ENCODE measurements around the gene TRIM9. TPM values are rescaled to one million over a fixed set of nuclear protein-coding genes. Genes with fewer than 3 reads are reported as not detected.

Gene TRIM9
- total and polyA plus RNA-seq, 9 of the 15 experiments (the other 6 are each of a cell fraction or from before 2014, with no cell fraction given), result 0.03 to 0.15 (median 0.04) TPM; not detected in 4

- no peak overlapping the region for H3K4me2 ChIP-seq (ENCODE audit: insufficient read depth, low read length)
- no peaks in the 10 kb centered on the region for H3K27me3 ChIP-seq (ENCODE audit: control insufficient read depth in 2 of 2, insufficient read depth in 2 of 2, low read length in 2 of 2)
- no peak overlapping the region for H3K4me3 ChIP-seq
- no peak overlapping the region for H3K27ac ChIP-seq (ENCODE audit: extremely low read depth, low read depth, low read length)
- in situ Hi-C loops (cut with MboI), result no loop called here
- H3K9ac ChIP-seq (ENCODE audit: insufficient read depth in 1 of 2, low read depth in 2 of 2, low read length in 2 of 2), result no peak overlapping the region
- FAIRE-seq (no peak), DNase-seq (ENCODE audit: extremely low read depth in 1 of 4, low spot score in 3 of 4) (no peak), ATAC-seq (no peak)
- H3K4me1 ChIP-seq (replicated peaks in 1 of 2; ENCODE audit: control insufficient read depth in 2 of 2, insufficient read depth in 2 of 2, low read length in 2 of 2), result peaks cover 0 to 16% of the 10 kb centered on the region in 2 experiments; a peak in 3 of 5 replicates
- no peak overlapping the region for H2AFZ ChIP-seq (ENCODE audit: low read depth, low read length)
- no peaks in the 10 kb centered on the region; the same call in 2 of the 3 replicates for H3K36me3 ChIP-seq (ENCODE audit: control insufficient read depth, insufficient read depth, low read length)
- intact Hi-C loops (cut with micrococcal nuclease), result no loop called here
- ChIA-PET CTCF (ENCODE audit: low intra/inter-chr PET ratio) (no interaction called here), POLR2A (interaction anchor here (0.8 kb wide), 1 partner anchor 10 kb away, joined by 4 read pairs; no protein-coding TSS in a partner anchor)
- H4K20me1 ChIP-seq (replicated peaks; ENCODE audit: control insufficient read depth, insufficient read depth, low read length), result no peaks in the 10 kb centered on the region
- TF ChIP-seq RBM25 (IDR thresholded peaks at IDR 0.05; ENCODE audit: low read depth, low read length, severe bottlenecking) (peak; percentile 73), NFE2 (IDR thresholded peaks at IDR 0.05; ENCODE audit: low read depth) (no peak), BCOR (IDR thresholded peaks at IDR 0.05) (peak; percentile 36; the same call in 1 of the 2 replicates)
- no peaks in the 10 kb centered on the region for H3K9me3 ChIP-seq (replicated peaks; ENCODE audit: control insufficient read depth, insufficient read depth, low read depth, low read length)
- H3K79me2 ChIP-seq (ENCODE audit: control insufficient read depth, insufficient read depth, low read length), result peaks cover 8% of the 10 kb centered on the region; the same call in 2 of the 3 replicates
- WGBS (ENCODE audit: insufficient coverage, low coverage, missing lambda C conversion rate), result 39% methylated on average over 2 of the region's 2 CpGs
- H3K9me1 ChIP-seq (ENCODE audit: control insufficient read depth, insufficient read depth, low read length), result no peaks in the 10 kb centered on the region
- BruUV-seq (replicated peaks), result no TSS peak
Observed at GRCh38 chr14:50948205-50948604, 146.7 kb downstream of the TRIM9 start.

- Histone ChIP-seq H2AFZ (ENCODE audit: low read depth, low read length) (peak overlapping the region; percentile 52; the same call in 1 of the 2 replicates), H3K79me2 (ENCODE audit: control insufficient read depth, insufficient read depth, low read length) (peaks cover 14% of the 10 kb centered on the region; the same call in 2 of the 3 replicates), H3K27ac (ENCODE audit: extremely low read depth, low read depth, low read length) (no peak overlapping the region), H3K9me1 (ENCODE audit: control insufficient read depth, insufficient read depth, low read length) (no peaks in the 10 kb centered on the region), H4K20me1 (replicated peaks; ENCODE audit: control insufficient read depth, insufficient read depth, low read length) (no peaks in the 10 kb centered on the region), H3K36me3 (ENCODE audit: control insufficient read depth, insufficient read depth, low read length) (no peaks in the 10 kb centered on the region; the same call in 2 of the 3 replicates), H3K4me2 (ENCODE audit: insufficient read depth, low read length) (no peak overlapping the region), H3K4me3 (no peak overlapping the region), H3K9ac (ENCODE audit: insufficient read depth in 1 of 2, low read depth in 2 of 2, low read length in 2 of 2) (no peak overlapping the region), H3K9me3 (replicated peaks; ENCODE audit: control insufficient read depth, insufficient read depth, low read depth, low read length) (no peaks in the 10 kb centered on the region), H3K4me1 (replicated peaks in 1 of 2; ENCODE audit: control insufficient read depth in 2 of 2, insufficient read depth in 2 of 2, low read length in 2 of 2) (peaks cover 0 to 18% of the 10 kb centered on the region in 2 experiments; a peak in 3 of 5 replicates), H3K27me3 (ENCODE audit: control insufficient read depth in 2 of 2, insufficient read depth in 2 of 2, low read length in 2 of 2) (no peaks in the 10 kb centered on the region)
- intact Hi-C loops (cut with micrococcal nuclease), result no loop called here
- no peak for FAIRE-seq
- in situ Hi-C loops (cut with MboI), result no loop called here
- CTCF ChIA-PET (ENCODE audit: low intra/inter-chr PET ratio), result no interaction called here
- 40% methylated on average over 4 of the region's 4 CpGs for WGBS (ENCODE audit: insufficient coverage, low coverage, missing lambda C conversion rate)
- DNase-seq (ENCODE audit: extremely low read depth in 1 of 4, low spot score in 3 of 4), result no peak
- TF ChIP-seq ZNF12 (CRISPR knock-in tag; IDR thresholded peaks at IDR 0.05), result no peak
- no peak for TF ChIP-seq ZNF175 (CRISPR knock-in tag; IDR thresholded peaks at IDR 0.05; ENCODE audit: low read depth)
- no peak for TF ChIP-seq CHCHD3 (CRISPR knock-in tag; IDR thresholded peaks at IDR 0.05)
- no peak for TF ChIP-seq CBFA2T3 (IDR thresholded peaks at IDR 0.05)
- TF ChIP-seq TRIM24 (IDR thresholded peaks at IDR 0.05), result no peak
- no peak for TF ChIP-seq ZNF354B (CRISPR knock-in tag; IDR thresholded peaks at IDR 0.05)
- TF ChIP-seq POLR2AphosphoS5 (IDR thresholded peaks at IDR 0.05; ENCODE audit: control insufficient read depth, insufficient read depth, low read depth, low read length), result no peak
- TF ChIP-seq HINFP (tag; conservative IDR thresholded peaks at IDR 0.05; ENCODE audit: low read depth), result no peak
- TF ChIP-seq ESRRA (IDR thresholded peaks at IDR 0.05; ENCODE audit: borderline replicate concordance, low read depth), result no peak
- no peak for TF ChIP-seq KLF10 (CRISPR knock-in tag; IDR thresholded peaks at IDR 0.05)
- TF ChIP-seq, protein P1, sequence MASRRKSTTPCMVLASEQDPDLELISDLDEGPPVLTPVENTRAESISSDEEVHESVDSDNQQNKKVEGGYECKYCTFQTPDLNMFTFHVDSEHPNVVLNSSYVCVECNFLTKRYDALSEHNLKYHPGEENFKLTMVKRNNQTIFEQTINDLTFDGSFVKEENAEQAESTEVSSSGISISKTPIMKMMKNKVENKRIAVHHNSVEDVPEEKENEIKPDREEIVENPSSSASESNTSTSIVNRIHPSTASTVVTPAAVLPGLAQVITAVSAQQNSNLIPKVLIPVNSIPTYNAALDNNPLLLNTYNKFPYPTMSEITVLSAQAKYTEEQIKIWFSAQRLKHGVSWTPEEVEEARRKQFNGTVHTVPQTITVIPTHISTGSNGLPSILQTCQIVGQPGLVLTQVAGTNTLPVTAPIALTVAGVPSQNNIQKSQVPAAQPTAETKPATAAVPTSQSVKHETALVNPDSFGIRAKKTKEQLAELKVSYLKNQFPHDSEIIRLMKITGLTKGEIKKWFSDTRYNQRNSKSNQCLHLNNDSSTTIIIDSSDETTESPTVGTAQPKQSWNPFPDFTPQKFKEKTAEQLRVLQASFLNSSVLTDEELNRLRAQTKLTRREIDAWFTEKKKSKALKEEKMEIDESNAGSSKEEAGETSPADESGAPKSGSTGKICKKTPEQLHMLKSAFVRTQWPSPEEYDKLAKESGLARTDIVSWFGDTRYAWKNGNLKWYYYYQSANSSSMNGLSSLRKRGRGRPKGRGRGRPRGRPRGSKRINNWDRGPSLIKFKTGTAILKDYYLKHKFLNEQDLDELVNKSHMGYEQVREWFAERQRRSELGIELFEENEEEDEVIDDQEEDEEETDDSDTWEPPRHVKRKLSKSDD (conservative IDR thresholded peaks at IDR 0.05; ENCODE audit: low read length), result no peak
- ATAC-seq, result no peak
- POLR2A ChIA-PET, result interaction anchor here (0.8 kb wide), 1 partner anchor 11 kb away, joined by 4 read pairs; no protein-coding TSS in a partner anchor
- BruUV-seq (replicated peaks), result no TSS peak
Observed at GRCh38 chr14:50947446-50947845, 147.5 kb downstream of the TRIM9 start.

Measured in K562 (cell line).